ENCODE results near the gene TMEM171. TPM values are rescaled to one million over a fixed set of nuclear protein-coding genes. Genes with fewer than 3 reads are reported as not detected.

TMEM171 gene
- total RNA-seq, 2 experiments from 2014 or later = not detected

DNA sequence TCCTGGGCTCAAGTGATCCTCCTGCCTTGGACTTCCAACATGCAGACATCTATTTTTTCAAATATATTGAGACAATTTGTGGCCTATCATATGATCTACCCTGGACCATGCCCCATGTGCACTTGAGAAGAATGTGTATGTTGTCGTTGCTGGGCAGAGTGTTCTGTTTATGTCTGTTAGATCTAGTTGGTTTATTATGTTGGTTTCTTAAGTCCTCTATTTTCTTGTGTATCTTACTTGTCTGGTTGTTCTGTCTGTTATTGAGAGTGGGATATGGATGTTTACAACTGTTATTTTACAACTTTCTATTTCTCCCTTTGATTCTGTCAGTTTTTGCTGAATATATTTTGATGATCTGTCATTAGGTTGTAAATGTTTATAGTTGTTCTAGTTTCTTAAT lies 10.2 kb upstream of the TMEM171 start:
- no peaks in the 10 kb centered on the region for H3K4me1 Mint-ChIP-seq (ENCODE audit: low read depth)
- no peak overlapping the region for H3K4me3 Mint-ChIP-seq
- no peak for DNase-seq
- peaks cover 3% of the 10 kb centered on the region for H3K9me3 Mint-ChIP-seq
- Histone ChIP-seq H3K27me3 (ENCODE audit: control insufficient read depth in 1 of 2, insufficient read depth in 2 of 2, low read length in 2 of 2) (peaks cover 11 to 29% of the 10 kb centered on the region in 2 experiments), H3K4me3 (ENCODE audit: low read length) (no peak overlapping the region), H3K36me3 (ENCODE audit: insufficient read depth, low read length) (no peaks in the 10 kb centered on the region), H3K4me1 (ENCODE audit: insufficient read depth, low read length) (no peaks in the 10 kb centered on the region), H3K27ac (ENCODE audit: low read depth in 1 of 2, low read length in 2 of 2) (no peak overlapping the region), H3K9me3 (ENCODE audit: control insufficient read depth in 1 of 2, insufficient read depth in 1 of 2, low read length in 2 of 2) (no peaks in the 10 kb centered on the region)
- H3K36me3 Mint-ChIP-seq (ENCODE audit: low read depth) = no peaks in the 10 kb centered on the region
- ATAC-seq (ENCODE audit: poor library complexity) = no peak
- peaks cover 62% of the 10 kb centered on the region for H3K27me3 Mint-ChIP-seq
- POLR2A ChIA-PET = no interaction called here
- TF ChIP-seq CTCF (IDR thresholded peaks at IDR 0.05) = no peak
- CTCF ChIA-PET = no interaction called here
- no peak overlapping the region for H3K27ac Mint-ChIP-seq
- intact Hi-C loops (cut with DNase I, micrococcal nuclease) = no loop called here

DNA sequence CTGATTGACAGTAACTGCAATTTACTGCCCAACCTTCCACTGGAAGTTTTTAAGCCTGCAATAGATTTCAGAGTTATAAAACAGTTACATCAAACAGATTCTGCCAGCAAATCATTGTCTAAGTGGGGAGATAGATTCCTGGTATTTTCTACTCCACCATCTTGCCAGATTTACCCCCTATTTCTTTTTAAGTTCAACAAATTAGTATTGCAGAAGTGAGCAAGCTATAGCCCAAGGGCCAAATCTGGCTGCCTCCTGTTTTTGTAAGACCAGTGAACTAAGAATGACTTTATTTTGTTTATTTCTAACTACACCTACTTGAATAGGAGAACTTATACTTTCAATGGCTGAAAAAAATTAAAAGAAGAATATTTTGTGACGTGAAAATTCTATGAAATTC lies 8.8 kb upstream of the TMEM171 start:
- H3K4me1 Mint-ChIP-seq (ENCODE audit: low read depth) = no peaks in the 10 kb centered on the region
- DNase-seq (no peak), ATAC-seq (ENCODE audit: poor library complexity) (no peak)
- peaks cover 15 to 29% of the 10 kb centered on the region in 2 experiments for H3K27me3 ChIP-seq (ENCODE audit: control insufficient read depth in 1 of 2, insufficient read depth in 2 of 2, low read length in 2 of 2)
- no peak overlapping the region for H3K27ac Mint-ChIP-seq
- no peaks in the 10 kb centered on the region for H3K4me1 ChIP-seq (ENCODE audit: insufficient read depth, low read length)
- H3K4me3 ChIP-seq (ENCODE audit: low read length) = no peak overlapping the region
- peaks cover 66% of the 10 kb centered on the region for H3K27me3 Mint-ChIP-seq
- no peaks in the 10 kb centered on the region for H3K36me3 Mint-ChIP-seq (ENCODE audit: low read depth)
- intact Hi-C loops (cut with DNase I, micrococcal nuclease) = no loop called here
- no peak for TF ChIP-seq CTCF (IDR thresholded peaks at IDR 0.05)
- H3K9me3 Mint-ChIP-seq = peaks cover 3% of the 10 kb centered on the region
- H3K27ac ChIP-seq (ENCODE audit: low read depth in 1 of 2, low read length in 2 of 2) = no peak overlapping the region
- no peak overlapping the region for H3K4me3 Mint-ChIP-seq
- CTCF ChIA-PET = interaction anchor here (0.8 kb wide), 1 partner anchor 15 kb away, joined by 3 read pairs; no protein-coding TSS in a partner anchor
- POLR2A ChIA-PET = no interaction called here
- H3K36me3 ChIP-seq (ENCODE audit: insufficient read depth, low read length) = no peaks in the 10 kb centered on the region
- no peaks in the 10 kb centered on the region for H3K9me3 ChIP-seq (ENCODE audit: control insufficient read depth in 1 of 2, insufficient read depth in 1 of 2, low read length in 2 of 2)

DNA sequence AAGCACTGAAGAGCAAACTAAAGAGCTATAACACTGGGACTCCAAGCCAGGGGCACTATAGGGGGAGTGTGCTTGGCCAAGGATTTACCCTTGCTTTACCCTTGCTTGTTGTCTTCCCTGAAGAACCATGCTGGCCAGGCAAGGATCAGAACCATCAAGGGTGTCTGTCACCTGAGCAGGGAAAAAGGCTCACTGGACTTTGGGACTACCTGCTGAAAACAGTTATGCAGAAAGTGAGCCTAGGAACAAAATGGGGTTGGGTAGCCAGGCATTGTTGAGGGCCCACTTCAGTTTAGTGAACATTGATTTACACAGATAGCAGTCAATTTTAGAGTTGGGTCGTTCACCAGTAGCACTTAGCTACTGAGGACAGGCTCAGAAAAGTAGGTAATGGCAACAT lies 8.0 kb upstream of the TMEM171 start:
- intact Hi-C loops (cut with DNase I, micrococcal nuclease) = no loop called here
- no peak overlapping the region for H3K27ac ChIP-seq (ENCODE audit: low read depth in 1 of 2, low read length in 2 of 2)
- peaks cover 15 to 36% of the 10 kb centered on the region in 2 experiments for H3K27me3 ChIP-seq (ENCODE audit: control insufficient read depth in 1 of 2, insufficient read depth in 2 of 2, low read length in 2 of 2)
- peaks cover 3% of the 10 kb centered on the region for H3K9me3 Mint-ChIP-seq
- DNase-seq = no peak
- no peak for ATAC-seq (ENCODE audit: poor library complexity)
- ChIA-PET CTCF (no interaction called here), POLR2A (no interaction called here)
- no peak overlapping the region for H3K4me3 Mint-ChIP-seq
- H3K4me3 ChIP-seq (ENCODE audit: low read length) = no peak overlapping the region
- H3K36me3 ChIP-seq (ENCODE audit: insufficient read depth, low read length) = no peaks in the 10 kb centered on the region
- no peaks in the 10 kb centered on the region for H3K9me3 ChIP-seq (ENCODE audit: control insufficient read depth in 1 of 2, insufficient read depth in 1 of 2, low read length in 2 of 2)
- H3K27me3 Mint-ChIP-seq = peaks cover 74% of the 10 kb centered on the region
- H3K4me1 ChIP-seq (ENCODE audit: insufficient read depth, low read length) = no peaks in the 10 kb centered on the region
- H3K36me3 Mint-ChIP-seq (ENCODE audit: low read depth) = no peaks in the 10 kb centered on the region
- no peak overlapping the region for H3K27ac Mint-ChIP-seq
- no peak for TF ChIP-seq CTCF (IDR thresholded peaks at IDR 0.05)
- no peaks in the 10 kb centered on the region for H3K4me1 Mint-ChIP-seq (ENCODE audit: low read depth)

All from CD4-positive, alpha-beta T cell (primary cell).